BJ (cell line): ENCODE results near the gene FNDC3A. TPM values are rescaled to one million over a fixed set of nuclear protein-coding genes. Genes with fewer than 3 reads are reported as not detected.

ENCODE experiments used
- CTCF ChIA-PET: fragments of 350-600 bp; formaldehyde crosslinking; extraction: SDS; loops from one replicate; lab custom pipeline; 2021; ENCODE audit warnings: antibody characterized with exemption, inconsistent platforms; lab: Yijun Ruan, JAX
- POLR2A ChIA-PET: fragments of 300-600 bp; sonication (Branson Sonifier 250); formaldehyde crosslinking; extraction: SDS; loops from one replicate; lab custom pipeline; 2021; ENCODE audit warnings: antibody characterized with exemption; lab: Charles Lee
- DNase-seq: peaks from one replicate; pipeline ENCODE4 v3.0.0-alpha.2; 2011; ENCODE audit warnings: low read depth
- H3K27me3 ChIP-seq: 2 replicates; pipeline ENCODE4 v1.6.0; 2011; ENCODE audit warnings: low read length; ENCODE audit not compliant: control insufficient read depth, insufficient read depth
- H3K36me3 ChIP-seq: 2 replicates; pipeline ENCODE4 v1.5.1; 2011; ENCODE audit warnings: low read length; ENCODE audit not compliant: control insufficient read depth, insufficient read depth
- H3K4me3 ChIP-seq: 2 replicates; pipeline ENCODE4 v1.5.1; 2011; ENCODE audit warnings: low read depth, mild to moderate bottlenecking, control low read depth, low read length
- CTCF ChIP-seq: IDR thresholded peaks from 2 replicates; pipeline ENCODE4 v1.5.1; 2011; ENCODE audit warnings: low read depth, mild to moderate bottlenecking, control low read depth, inconsistent platforms, low read length, moderate library complexity; ENCODE audit not compliant: insufficient read depth
- polyA plus RNA-seq: library from polyadenylated mRNA; depleted of rRNA; stranded (reverse); fragments of >200 nt; gene quantifications from 2 replicates; pipeline ENCODE4 v1.2.3, GENCODE V29; 2011

FNDC3A gene
- polyA plus RNA-seq, 1 experiment, result 30.7 TPM

- H3K27me3 ChIP-seq, result no peaks in the 10 kb centered on the region
- no peak overlapping the region for H3K4me3 ChIP-seq
- POLR2A ChIA-PET, result no interaction called here
- no peak for TF ChIP-seq CTCF
- CTCF ChIA-PET, result no interaction called here
- no peak for DNase-seq
- no peaks in the 10 kb centered on the region for H3K36me3 ChIP-seq
These were observed 65.2 kb downstream of the FNDC3A start for GRCh38 chr13:49040872-49041271.

GRCh38 chr13:49042476-49042875, 66.8 kb downstream of the FNDC3A start:
- CTCF ChIA-PET, result interaction anchor here (0.6 to 1.3 kb wide), 2 partner anchors 11 to 71 kb away, joined by 3 to 4 read pairs; no protein-coding TSS in a partner anchor
- no peak for TF ChIP-seq CTCF
- Histone ChIP-seq H3K36me3 (no peaks in the 10 kb centered on the region), H3K27me3 (no peaks in the 10 kb centered on the region), H3K4me3 (no peak overlapping the region)
- DNase-seq, result no peak
- POLR2A ChIA-PET, result no interaction called here

GRCh38 chr13:49044008-49044407, 68.3 kb downstream of the FNDC3A start:
- TF ChIP-seq CTCF, result no peak
- Histone ChIP-seq H3K36me3 (no peaks in the 10 kb centered on the region), H3K4me3 (no peak overlapping the region), H3K27me3 (no peaks in the 10 kb centered on the region)
- DNase-seq, result no peak
- POLR2A ChIA-PET, result no interaction called here
- CTCF ChIA-PET, result no interaction called here

GRCh38 chr13:49044836-49045235, 69.1 kb downstream of the FNDC3A start:
- ChIA-PET POLR2A (interaction anchor here (0.7 kb wide), 1 partner anchor 16 kb away, joined by 5 read pairs; no protein-coding TSS in a partner anchor), CTCF (no interaction called here)

GRCh38 chr13:49046002-49046401, 70.3 kb downstream of the FNDC3A start:
- no peak overlapping the region for H3K4me3 ChIP-seq
- TF ChIP-seq CTCF, result no peak
- no peak for DNase-seq
- POLR2A ChIA-PET, result interaction anchor here (0.6 kb wide), 1 partner anchor 322 kb away, joined by 3 read pairs; no protein-coding TSS in a partner anchor
- H3K36me3 ChIP-seq, result no peaks in the 10 kb centered on the region
- CTCF ChIA-PET, result no interaction called here
- no peaks in the 10 kb centered on the region for H3K27me3 ChIP-seq

More at GRCh38 chr13:49044836-49045235, 69.1 kb downstream of the FNDC3A start:
- H3K27me3 ChIP-seq, result no peaks in the 10 kb centered on the region
- no peak overlapping the region for H3K4me3 ChIP-seq
- H3K36me3 ChIP-seq, result no peaks in the 10 kb centered on the region
- DNase-seq, result no peak
- TF ChIP-seq CTCF, result no peak
